Epithelial cell of prostate (primary cell): ENCODE results near the gene SRRM4.

Experiments
- DNase-seq: peaks from one replicate; pipeline ENCODE4 v3.0.0-alpha.2; 2011; ENCODE audit warnings: low read depth, low spot score
- H3K27ac ChIP-seq: fragments of 450-650 bp; 2 replicates; pipeline ENCODE4 v1.5.1; 2017; ENCODE audit warnings: mild to moderate bottlenecking

SRRM4 gene

GRCh38 chr12:118981285-118982211, at the start of gene SRRM4:
TSS of gene SRRM4 (plus strand) at chr12:118981541. CDS start at chr12:118981883, 342 bp downstream.
- H3K27ac ChIP-seq: no peak within 1 kb of the TSS
- no peak for DNase-seq

GRCh38 chr12:118946256-118946655, 35.1 kb upstream of the SRRM4 start:
- no peak overlapping the region for H3K27ac ChIP-seq
- DNase-seq: no peak

GRCh38 chr12:118958520-118958919, 22.8 kb upstream of the SRRM4 start:
- no peak overlapping the region for H3K27ac ChIP-seq
- no peak for DNase-seq

- no peak for DNase-seq
- H3K27ac ChIP-seq: no peak overlapping the region
Measured at GRCh38 chr12:118959348-118959747, 22.0 kb upstream of the SRRM4 start.

- no peak overlapping the region for H3K27ac ChIP-seq
- DNase-seq: no peak
Measured at GRCh38 chr12:118959985-118960560, 21.3 kb upstream of the SRRM4 start.

GRCh38 chr12:118960865-118961264, 20.5 kb upstream of the SRRM4 start:
- no peak for DNase-seq

GRCh38 chr12:118964988-118965387, 16.4 kb upstream of the SRRM4 start:
- no peak overlapping the region for H3K27ac ChIP-seq
- no peak for DNase-seq

More at GRCh38 chr12:118960865-118961264, 20.5 kb upstream of the SRRM4 start:
- H3K27ac ChIP-seq: no peak overlapping the region

- no peak overlapping the region for H3K27ac ChIP-seq
- no peak for DNase-seq
Measured at GRCh38 chr12:118970856-118971255, 10.5 kb upstream of the SRRM4 start.

GRCh38 chr12:118972982-118973381, 8.4 kb upstream of the SRRM4 start:
- no peak for DNase-seq
- no peak overlapping the region for H3K27ac ChIP-seq

- no peak overlapping the region for H3K27ac ChIP-seq
- DNase-seq: peak; percentile 3
Measured at GRCh38 chr12:118979763-118980406, 1.5 kb upstream of the SRRM4 start.

GRCh38 chr12:118980407-118981014, 830 bp upstream of the SRRM4 start:
- DNase-seq: no peak
- H3K27ac ChIP-seq: no peak overlapping the region

GRCh38 chr12:118982302-118982701, 961 bp downstream of the SRRM4 start:
- no peak overlapping the region for H3K27ac ChIP-seq
- no peak for DNase-seq

GRCh38 chr12:118982984-118983761, 1.8 kb downstream of the SRRM4 start:
- DNase-seq: no peak
- H3K27ac ChIP-seq: no peak overlapping the region

- H3K27ac ChIP-seq: no peak overlapping the region
- no peak for DNase-seq
Measured at GRCh38 chr12:118984161-118984943, 3.0 kb downstream of the SRRM4 start.

- DNase-seq: no peak
- no peak overlapping the region for H3K27ac ChIP-seq
Measured at GRCh38 chr12:118986050-118986449, 4.7 kb downstream of the SRRM4 start.

GRCh38 chr12:118999107-118999506, 17.8 kb downstream of the SRRM4 start:
- no peak overlapping the region for H3K27ac ChIP-seq
- no peak for DNase-seq

- no peak overlapping the region for H3K27ac ChIP-seq
- DNase-seq: no peak
Measured at GRCh38 chr12:119005085-119005484, 23.7 kb downstream of the SRRM4 start.

GRCh38 chr12:119005913-119006312, 24.6 kb downstream of the SRRM4 start:
- no peak overlapping the region for H3K27ac ChIP-seq
- DNase-seq: no peak

- H3K27ac ChIP-seq: no peak overlapping the region
- DNase-seq: no peak
Measured at GRCh38 chr12:119006746-119007145, 25.4 kb downstream of the SRRM4 start.
